ENCODE results near the gene TMEM120B. TPM values are rescaled to one million over a fixed set of nuclear protein-coding genes. Genes with fewer than 3 reads are reported as not detected.
A peak's percentile ranks its signal among the peaks of the same experiment; 100 is the strongest.

Gene TMEM120B
- total and polyA plus RNA-seq, 8 donors = 8.5 to 17.7 (median 12.0) TPM

GRCh38 chr12:121820056-121820455, 107.5 kb downstream of the TMEM120B start:
- ATAC-seq (no peak), DNase-seq (peak in 1 of 4 donors; percentile 29)
- TF ChIP-seq CTCF (IDR thresholded peaks at IDR 0.05) = no peak
- no peaks in the 10 kb centered on the region for H3K27me3 ChIP-seq
- no peaks in the 10 kb centered on the region for H3K9me3 ChIP-seq
- no peaks in the 10 kb centered on the region for H3K4me1 ChIP-seq
- intact Hi-C loops (cut with DNase I) = no loop called here
- peaks cover 0 to 100% of the 10 kb centered on the region in 2 donors for H3K36me3 ChIP-seq
- no peak overlapping the region for H3K4me3 ChIP-seq
- H3K27ac ChIP-seq = no peak overlapping the region

- Histone ChIP-seq H3K4me1 (no peaks in the 10 kb centered on the region), H3K4me3 (no peak overlapping the region), H3K27me3 (no peaks in the 10 kb centered on the region), H3K27ac (no peak overlapping the region), H3K36me3 (peaks cover 0 to 100% of the 10 kb centered on the region in 2 donors), H3K9me3 (no peaks in the 10 kb centered on the region)
- no peak for TF ChIP-seq CTCF (IDR thresholded peaks at IDR 0.05)
- ATAC-seq = no peak
- intact Hi-C loops (cut with DNase I) = no loop called here
- no peak for DNase-seq
These were observed 110.0 kb downstream of the TMEM120B start for GRCh38 chr12:121822393-121823100.

GRCh38 chr12:121823101-121823726, 110.7 kb downstream of the TMEM120B start:
- Histone ChIP-seq H3K36me3 (peaks cover 0 to 100% of the 10 kb centered on the region in 2 donors), H3K4me1 (no peaks in the 10 kb centered on the region), H3K9me3 (no peaks in the 10 kb centered on the region), H3K4me3 (no peak overlapping the region), H3K27me3 (no peaks in the 10 kb centered on the region), H3K27ac (no peak overlapping the region)
- ATAC-seq (no peak), DNase-seq (no peak)
- TF ChIP-seq CTCF (IDR thresholded peaks at IDR 0.05) = no peak
- intact Hi-C loops (cut with DNase I) = no loop called here

- intact Hi-C loops (cut with DNase I) = no loop called here
- Histone ChIP-seq H3K4me1 (no peaks in the 10 kb centered on the region), H3K4me3 (no peak overlapping the region), H3K9me3 (no peaks in the 10 kb centered on the region), H3K36me3 (peaks cover 0 to 100% of the 10 kb centered on the region in 2 donors), H3K27ac (no peak overlapping the region), H3K27me3 (no peaks in the 10 kb centered on the region)
- TF ChIP-seq CTCF (IDR thresholded peaks at IDR 0.05) = no peak
- DNase-seq = no peak
- ATAC-seq = no peak
These were observed 111.2 kb downstream of the TMEM120B start for GRCh38 chr12:121823727-121824115.

- H3K4me3 ChIP-seq = no peak overlapping the region
- ATAC-seq (no peak), DNase-seq (no peak)
- TF ChIP-seq CTCF (IDR thresholded peaks at IDR 0.05) = no peak
- no peaks in the 10 kb centered on the region for H3K4me1 ChIP-seq
- intact Hi-C loops (cut with DNase I) = no loop called here
- peaks cover 0 to 100% of the 10 kb centered on the region in 2 donors for H3K36me3 ChIP-seq
- H3K9me3 ChIP-seq = no peaks in the 10 kb centered on the region
- no peak overlapping the region for H3K27ac ChIP-seq
- H3K27me3 ChIP-seq = no peaks in the 10 kb centered on the region
These were observed 112.5 kb downstream of the TMEM120B start for GRCh38 chr12:121825041-121825523.
